ENCODE results near the gene FIZ1.
A peak's percentile ranks its signal among the peaks of the same experiment; 100 is the strongest.

Gene FIZ1

GRCh38 chr19:55553217-55554182 is 45.8 kb downstream of the FIZ1 start:
- Histone ChIP-seq H3K4me3 (no peak overlapping the region), H3K27ac (no peak overlapping the region)
- no peak for TF ChIP-seq CTCF (IDR thresholded peaks at IDR 0.05)
- no peak for DNase-seq (ENCODE audit: low spot score)

DNA sequence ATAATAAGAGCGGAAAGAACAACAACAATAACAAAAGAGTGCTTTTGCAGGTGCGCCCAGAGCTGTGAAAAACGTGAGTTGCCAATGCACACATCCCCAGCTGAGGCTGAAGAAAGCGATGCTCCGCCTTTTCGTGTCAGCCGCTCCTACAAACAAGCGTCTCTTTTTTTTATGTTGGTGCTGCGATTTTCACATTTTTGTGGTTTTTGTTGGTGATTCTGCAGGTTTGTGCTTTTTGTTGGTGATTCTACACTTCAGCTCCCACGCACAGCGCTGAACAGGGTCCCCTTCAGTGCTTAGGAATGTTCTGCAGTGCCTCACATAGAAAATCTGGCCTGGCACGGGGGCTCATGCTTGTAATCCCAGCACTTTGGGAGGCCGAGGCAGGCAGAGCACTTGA is 46.7 kb downstream of the FIZ1 start:
- Histone ChIP-seq H3K27ac (no peak overlapping the region), H3K4me3 (no peak overlapping the region)
- no peak for DNase-seq (ENCODE audit: low spot score)
- TF ChIP-seq CTCF (IDR thresholded peaks at IDR 0.05): no peak

- H3K27ac ChIP-seq: no peak overlapping the region
- H3K4me3 ChIP-seq: no peak overlapping the region
- TF ChIP-seq CTCF (IDR thresholded peaks at IDR 0.05): no peak
- DNase-seq (ENCODE audit: low spot score): no peak
Measured at GRCh38 chr19:55552206-55552605, 47.1 kb downstream of the FIZ1 start.

- H3K4me3 ChIP-seq: no peak overlapping the region
- DNase-seq (ENCODE audit: low spot score): no peak
- no peak overlapping the region for H3K27ac ChIP-seq
- no peak for TF ChIP-seq CTCF (IDR thresholded peaks at IDR 0.05)
Measured at GRCh38 chr19:55550321-55550650, 49.0 kb downstream of the FIZ1 start.

- Histone ChIP-seq H3K27ac (peak overlapping the region in 1 of 2 donors; percentile 49), H3K4me3 (peak overlapping the region; percentile 35)
- no peak for TF ChIP-seq CTCF (IDR thresholded peaks at IDR 0.05)
- DNase-seq (ENCODE audit: low spot score): no peak
Measured at GRCh38 chr19:55549500-55550320, 49.6 kb downstream of the FIZ1 start.

DNA sequence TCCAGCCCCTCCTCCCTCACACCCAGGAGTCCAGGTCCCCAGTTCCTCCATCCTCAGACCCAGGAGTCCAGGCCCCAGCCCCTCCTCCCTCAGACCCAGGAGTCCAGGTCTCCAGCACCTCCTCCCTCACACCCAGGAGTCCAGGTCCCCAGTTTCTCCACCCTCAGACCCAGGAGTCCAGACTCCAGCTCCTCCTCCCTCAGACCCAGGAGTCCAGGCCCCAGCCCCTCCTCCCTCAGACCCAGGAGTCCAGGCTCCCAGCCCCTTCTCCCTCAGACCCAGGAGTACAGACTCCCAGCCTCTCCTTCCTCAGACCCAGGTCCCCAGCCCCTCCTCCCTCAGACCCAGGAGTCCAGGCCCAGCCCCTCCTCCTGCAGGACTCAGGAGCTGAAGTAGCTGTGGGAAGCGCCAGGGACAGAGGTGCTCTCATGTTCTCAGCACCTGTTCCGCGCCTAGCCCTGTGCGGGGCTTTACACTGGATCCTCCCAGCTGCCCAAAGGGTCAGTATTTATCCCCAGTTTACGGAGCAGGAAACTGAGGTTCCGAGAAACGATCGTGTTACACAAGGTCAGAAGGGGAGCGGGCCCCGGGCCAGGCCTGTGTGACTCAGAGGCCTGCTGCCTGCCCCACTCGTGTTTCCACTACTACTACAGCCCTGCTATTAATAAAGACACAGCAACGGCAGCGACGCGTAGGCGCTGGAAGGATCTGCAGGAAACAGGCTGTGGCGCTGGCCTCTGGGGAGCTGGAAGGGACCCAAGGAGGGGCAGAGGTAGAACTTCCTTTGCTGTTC is 52.3 kb downstream of the FIZ1 start:
- peak; percentile 83 for DNase-seq (ENCODE audit: low spot score)
- peak overlapping the region in 1 of 2 donors; percentile 52 for H3K27ac ChIP-seq
- no peak for TF ChIP-seq CTCF (IDR thresholded peaks at IDR 0.05)

More for the DNA sequence above, 52.3 kb downstream of the FIZ1 start:
- no peak overlapping the region for H3K4me3 ChIP-seq
